GM08714 (cell line): ENCODE measurements around the gene KAZN.

ENCODE experiments used
- H3K4me3 ChIP-seq: fragments of 200-500 bp; sonication (Bioruptor generic); 2 replicates; pipeline ENCODE4 v1.5.1; 2014; ENCODE audit warnings: mild to moderate bottlenecking, low read length, inconsistent platforms
- ZNF274 ChIP-seq: IDR thresholded peaks from 2 replicates; pipeline ENCODE4 v1.6.1; 2012; ENCODE audit warnings: mild to moderate bottlenecking, low read depth, low read length

KAZN gene

DNA sequence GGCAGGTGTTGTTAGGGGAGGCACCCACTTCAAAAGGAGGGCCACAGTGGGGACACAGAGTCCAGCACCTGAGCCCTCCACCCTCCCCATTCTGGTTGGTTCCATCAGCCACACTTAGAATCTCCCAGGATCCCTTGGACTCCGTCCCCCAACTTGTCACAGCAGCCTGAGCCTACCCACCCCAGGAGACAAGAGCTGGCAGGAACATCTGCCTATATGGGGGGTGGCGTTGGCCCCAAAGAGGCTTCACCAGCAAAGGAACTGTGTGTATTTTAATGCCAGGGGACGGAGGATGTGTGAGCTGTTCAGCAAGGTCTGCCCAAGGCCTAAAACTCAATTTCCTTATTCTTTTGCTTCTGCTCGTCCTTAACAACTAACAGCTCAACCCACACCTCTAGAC is 468.7 kb downstream of the KAZN start:
- TF ChIP-seq ZNF274, result no peak
- H3K4me3 ChIP-seq, result no peak overlapping the region

DNA sequence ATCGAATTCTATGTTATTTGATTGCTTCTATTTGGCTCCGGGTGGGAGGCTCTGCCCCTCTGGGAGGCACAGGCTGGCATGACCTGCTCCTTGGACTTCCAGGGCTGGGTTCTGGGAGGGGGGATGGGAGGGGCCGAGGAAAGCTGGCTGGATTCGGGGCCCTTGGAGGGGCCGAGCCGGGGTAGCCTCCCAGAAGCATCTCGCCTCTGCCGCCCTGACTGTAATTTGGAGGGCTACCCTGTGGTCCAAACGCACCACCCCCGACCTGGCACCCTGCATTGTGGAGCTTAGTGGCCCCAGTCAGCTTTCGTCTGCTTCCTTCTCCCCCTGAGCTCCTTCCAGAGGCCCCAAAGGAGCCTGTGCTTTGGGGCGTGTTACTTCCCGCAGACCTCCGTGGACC is 469.7 kb downstream of the KAZN start:
- TF ChIP-seq ZNF274, result no peak
- H3K4me3 ChIP-seq, result no peak overlapping the region

DNA sequence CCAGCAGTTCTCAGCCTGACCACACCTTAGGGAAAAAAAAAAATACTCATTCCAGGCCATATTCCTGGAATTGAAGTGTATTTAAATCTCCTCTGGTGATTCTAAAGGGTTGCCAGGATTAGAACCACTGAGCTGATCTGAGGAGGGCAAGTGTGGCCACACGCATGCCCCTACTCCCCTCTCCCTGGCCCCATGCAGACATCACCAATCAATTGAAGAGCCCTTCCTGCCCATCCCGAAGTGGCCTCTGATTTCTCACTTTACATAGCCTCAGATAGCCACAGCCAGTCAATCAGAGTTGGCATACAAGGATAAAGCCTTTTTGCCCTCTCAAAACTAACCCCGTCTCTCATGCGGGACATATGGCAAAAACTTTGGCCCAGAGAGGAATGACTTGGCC is 470.5 kb downstream of the KAZN start:
- H3K4me3 ChIP-seq, result no peak overlapping the region
- TF ChIP-seq ZNF274, result no peak

DNA sequence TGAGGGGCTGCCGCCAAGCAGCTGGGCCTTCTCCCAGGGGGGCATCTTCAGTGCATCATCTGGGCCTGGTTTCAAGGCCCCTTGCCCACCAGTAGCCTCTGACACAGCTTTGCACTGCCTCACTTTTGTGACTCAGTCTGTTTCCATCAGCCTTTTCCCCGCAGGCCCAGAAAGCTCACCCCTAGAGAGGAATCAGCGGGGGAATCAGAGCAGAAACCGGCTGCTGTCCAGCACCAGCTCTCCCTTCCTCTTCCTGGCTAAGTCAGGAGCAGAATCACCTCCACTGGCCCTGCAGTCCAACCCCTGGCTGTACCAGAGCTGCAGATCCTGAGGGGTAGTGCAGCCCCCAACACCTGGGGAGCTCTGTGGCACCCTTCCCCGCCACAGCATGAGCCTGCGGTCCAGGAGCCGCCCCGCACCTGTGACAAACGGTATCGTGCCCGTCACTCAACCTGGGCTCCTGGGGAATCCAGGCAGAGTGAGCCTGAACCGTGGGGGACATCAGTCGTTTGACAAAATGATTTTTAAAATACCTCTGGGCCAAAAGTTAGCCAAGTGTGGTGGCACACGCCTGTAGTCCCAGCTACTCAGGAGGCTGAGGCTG is 471.8 kb downstream of the KAZN start:
- TF ChIP-seq ZNF274, result no peak
- no peak overlapping the region for H3K4me3 ChIP-seq

DNA sequence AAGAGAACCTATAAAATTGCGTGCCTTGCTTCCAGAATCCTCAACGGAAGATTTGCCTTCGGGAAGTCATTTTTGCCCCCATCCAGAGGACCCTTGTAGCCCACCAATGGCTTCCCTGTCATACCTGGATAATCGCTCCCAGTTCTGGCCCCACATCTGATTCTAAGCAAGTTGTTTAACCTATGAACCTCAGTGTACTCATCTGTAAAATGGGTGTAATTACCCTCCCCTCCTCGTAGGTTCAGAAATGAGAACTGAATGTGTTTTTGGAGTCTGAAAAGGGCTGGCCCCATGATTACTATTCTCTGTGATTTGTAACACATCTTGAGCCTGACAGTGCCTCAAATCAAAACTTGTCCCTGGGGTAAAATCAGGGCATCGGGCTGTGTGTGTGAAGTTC is 473.5 kb downstream of the KAZN start:
- TF ChIP-seq ZNF274, result no peak
- H3K4me3 ChIP-seq, result no peak overlapping the region

DNA sequence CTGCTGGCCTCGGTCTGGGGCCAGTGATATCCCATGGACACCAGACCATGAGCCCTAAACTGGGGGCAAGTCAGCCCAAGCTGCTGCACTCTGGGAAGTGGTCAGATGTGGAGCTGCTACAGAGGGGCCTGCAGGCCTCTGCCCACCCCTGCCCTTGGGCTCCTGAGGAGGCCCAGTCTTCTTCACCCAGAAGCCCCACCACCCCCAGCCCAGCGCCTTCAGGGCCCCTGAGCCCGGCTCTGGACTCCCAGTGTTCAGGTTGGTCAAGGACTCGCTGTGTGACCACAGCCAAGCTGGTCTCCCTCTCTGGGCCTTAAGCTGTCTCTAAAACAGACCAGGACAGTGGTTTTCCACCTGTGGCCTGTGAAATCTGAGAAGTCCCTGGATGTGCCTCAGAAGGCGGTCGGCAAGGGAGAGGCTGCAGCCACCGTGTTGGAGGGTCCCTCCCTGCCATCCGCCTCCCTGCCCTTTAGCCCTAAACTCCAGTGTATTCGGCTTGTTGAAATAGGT is 475.4 kb downstream of the KAZN start:
- H3K4me3 ChIP-seq, result no peak overlapping the region
- no peak for TF ChIP-seq ZNF274

DNA sequence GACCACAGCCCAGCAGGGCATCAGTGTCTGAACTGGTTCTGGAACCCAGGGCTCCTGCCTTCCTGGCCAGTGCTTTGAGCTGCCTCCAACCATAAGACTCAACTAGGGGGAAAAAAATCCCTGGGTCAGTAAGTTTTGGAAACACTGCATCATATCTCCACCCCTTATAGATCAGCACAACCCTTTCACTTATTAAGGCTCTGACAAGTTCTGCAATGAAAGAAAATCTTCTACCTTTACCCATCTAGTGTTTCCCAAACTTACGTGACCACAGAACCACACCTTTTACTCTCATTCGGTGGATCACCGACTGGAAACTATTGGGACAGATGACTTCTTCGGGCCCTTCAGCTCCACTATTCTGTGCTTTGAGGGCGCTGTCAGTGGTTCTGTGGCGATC is 476.7 kb downstream of the KAZN start:
- H3K4me3 ChIP-seq, result no peak overlapping the region
- TF ChIP-seq ZNF274, result no peak

DNA sequence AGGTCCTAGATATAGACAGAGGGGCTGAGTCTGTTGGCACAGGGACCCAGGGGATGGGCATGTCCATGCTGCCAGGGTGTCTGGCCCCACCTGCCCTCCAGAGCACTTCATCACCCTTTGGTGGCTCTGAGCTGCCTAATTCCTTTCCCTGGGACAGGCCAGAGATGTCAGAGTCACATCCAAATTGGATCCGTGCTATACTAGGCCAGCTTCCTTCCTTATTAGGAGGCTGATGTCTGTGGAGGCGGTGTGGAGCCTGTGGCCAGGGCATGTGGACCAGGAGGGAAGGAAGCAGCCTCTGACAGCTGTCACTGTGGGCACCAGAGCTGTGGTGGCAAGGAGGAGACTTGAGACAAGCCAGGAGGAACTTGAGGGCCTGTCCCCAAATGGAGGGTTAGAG is 477.3 kb downstream of the KAZN start:
- no peak overlapping the region for H3K4me3 ChIP-seq

DNA sequence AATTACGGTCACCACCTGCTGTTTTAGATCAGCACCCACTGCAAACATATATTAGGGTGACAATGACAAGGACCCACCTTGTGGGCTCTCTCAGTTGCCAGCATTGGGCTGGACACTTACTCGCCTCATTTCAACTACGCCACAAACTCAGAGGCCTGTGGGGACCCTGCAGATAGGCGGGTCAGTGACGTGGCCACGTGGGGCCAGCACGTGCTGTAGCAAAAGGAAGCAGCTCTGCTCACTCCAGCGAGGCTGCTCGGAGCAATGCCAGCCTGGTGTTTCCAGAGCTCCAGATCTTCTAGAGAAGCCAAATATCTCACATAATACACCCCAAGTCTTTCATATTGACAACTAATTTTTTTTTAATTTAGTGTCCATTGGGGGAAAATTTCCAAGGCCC is 478.3 kb downstream of the KAZN start:
- no peak overlapping the region for H3K4me3 ChIP-seq
- TF ChIP-seq ZNF274, result no peak

More for the DNA sequence above, 477.3 kb downstream of the KAZN start:
- no peak for TF ChIP-seq ZNF274

DNA sequence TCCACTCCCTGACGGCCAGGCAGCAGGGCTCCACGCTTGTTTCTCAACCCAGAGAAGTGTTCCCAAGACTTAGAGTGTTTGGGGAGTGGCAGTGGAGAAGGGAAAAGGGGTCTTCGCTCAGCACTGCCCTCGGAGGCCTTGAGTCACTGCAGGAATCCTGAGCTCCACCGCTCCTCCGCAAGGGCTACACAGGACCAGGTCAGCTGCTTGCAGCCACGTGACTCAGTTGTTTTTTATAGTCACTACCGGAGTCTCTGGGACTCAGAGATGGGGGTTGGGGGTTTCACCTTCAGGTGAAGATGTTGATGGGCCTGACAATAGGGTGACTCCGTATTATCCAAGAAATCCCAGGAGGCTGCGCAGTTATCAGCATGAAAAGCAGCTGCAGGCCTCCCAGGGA is 478.9 kb downstream of the KAZN start:
- H3K4me3 ChIP-seq, result no peak overlapping the region
- TF ChIP-seq ZNF274, result no peak

DNA sequence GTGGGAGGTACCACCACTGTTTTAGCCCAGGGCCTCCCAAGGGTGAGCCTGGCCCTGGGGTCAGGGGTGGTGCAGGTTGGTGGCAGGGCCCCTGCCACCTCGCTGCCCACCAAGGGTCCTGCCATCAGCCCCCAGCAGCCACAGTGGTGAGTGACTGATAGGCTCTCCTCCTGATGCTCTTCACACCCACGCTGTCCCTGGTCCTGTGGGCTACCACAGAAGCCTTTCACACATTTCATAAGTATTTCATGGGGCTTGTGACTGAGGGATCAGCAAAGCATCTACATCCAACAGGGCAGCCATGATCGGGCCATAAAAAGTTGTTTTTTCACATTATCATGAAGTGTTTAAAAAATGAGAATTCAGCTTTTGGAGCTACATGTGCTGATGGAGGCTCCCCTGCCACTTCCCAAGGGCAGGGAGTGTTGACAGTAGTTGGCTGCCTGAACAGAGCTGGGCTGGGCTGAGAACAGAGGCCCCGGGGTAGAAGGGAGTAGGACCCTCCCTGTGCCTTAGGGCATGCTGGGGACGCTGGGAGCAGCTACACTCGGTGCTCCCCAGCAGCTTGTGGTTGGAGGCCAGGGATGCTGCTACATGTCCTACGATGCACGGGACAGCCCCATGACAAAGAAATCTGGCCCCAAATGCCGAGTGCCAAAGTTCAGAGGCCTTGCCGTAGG is 482.0 kb downstream of the KAZN start:
- H3K4me3 ChIP-seq, result no peak overlapping the region
- TF ChIP-seq ZNF274, result no peak

DNA sequence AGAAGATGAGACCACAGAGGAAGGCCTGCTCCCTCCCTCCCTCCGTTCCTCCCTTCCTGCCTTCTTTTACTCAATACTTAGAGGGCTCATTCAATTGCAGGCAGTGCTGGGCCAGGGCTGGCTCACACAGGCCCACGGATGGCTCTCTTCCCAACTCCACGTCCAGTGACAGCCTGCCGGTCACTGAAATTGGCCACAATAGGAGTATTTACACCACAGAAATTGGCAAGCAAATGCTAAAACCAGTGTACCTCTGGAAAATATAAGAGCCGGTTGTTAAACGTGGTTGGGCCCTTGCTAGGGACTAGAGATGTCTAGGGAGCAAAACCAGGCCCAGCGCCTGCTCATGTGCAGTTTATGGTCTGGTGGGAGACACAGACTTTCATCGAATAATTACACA is 482.6 kb downstream of the KAZN start:
- no peak overlapping the region for H3K4me3 ChIP-seq
- TF ChIP-seq ZNF274, result no peak

DNA sequence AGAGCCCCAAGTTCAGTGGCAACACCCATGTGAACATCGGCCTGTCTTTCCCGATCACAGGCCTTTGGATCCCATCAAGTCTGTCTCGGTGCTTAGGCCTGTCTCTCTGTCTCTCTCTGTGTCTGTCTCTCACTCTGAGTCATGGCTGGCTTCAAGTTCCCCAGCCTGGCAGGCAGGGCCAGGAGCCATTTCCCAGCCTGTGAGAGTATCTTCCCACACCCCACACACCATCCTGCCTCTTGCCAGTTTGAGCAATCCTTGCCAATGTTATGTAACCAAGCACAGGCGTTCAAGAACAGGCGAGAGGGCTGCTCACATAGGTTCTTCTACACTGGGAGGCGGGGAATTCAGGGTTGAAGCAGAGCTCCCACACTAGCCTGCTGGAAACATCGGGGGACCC is 485.1 kb downstream of the KAZN start:
- no peak overlapping the region for H3K4me3 ChIP-seq
- TF ChIP-seq ZNF274, result no peak

DNA sequence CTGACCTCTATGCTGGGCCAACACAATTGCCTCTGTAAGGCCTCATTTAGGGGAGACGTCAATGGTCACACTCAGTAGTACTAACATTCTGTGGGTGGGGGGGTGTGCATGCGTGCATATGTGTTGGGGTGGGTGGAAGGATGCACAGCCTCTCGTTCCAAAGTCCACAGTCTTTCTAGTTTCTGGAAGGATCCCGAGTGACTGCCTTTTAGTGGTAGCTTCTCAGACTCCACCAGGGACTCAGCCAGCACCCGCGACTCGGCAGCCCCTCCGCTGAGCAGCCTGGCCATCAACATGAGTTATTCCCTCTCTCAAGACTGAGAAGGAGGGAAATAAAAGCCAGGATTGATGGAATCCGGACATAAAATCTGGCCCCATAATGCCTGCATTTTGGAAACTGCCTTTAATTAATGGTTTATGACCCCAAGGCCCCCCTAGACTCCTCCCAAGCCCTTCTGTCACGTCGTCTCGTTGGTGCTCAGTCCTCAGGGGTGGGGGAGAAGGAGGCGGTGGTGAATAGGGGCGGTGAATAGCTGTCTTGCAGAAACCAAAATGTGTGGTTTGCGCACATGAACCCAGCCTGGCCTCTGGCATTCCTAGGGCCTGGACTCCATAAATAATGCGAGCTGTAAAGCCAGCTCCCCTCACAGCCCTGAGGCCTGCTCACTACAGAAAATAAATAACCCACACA is 489.9 kb downstream of the KAZN start:
- no peak overlapping the region for H3K4me3 ChIP-seq
- TF ChIP-seq ZNF274, result no peak
